ENCODE results near the gene CAB39.

The CAB39 gene

DNA sequence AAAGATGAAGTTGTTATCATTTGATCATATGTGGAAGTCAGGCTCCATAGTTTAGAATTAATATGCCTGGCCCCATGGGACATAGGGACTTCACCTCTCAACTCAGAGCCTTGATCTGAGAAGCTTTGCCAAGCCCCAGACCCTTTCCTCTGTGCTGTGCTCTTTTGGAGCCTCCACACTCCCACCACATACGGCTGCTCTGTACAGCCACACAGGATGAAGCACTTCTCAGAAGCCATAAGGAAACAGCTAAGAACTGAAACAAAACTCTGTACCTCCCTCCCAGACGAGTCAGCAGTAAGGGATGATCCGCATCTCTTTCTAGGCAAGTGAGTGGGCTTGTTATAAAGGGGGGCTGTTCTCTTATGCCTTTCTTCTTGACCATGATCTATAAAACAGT lies 66.5 kb downstream of the CAB39 start:
- in situ Hi-C loops (cut with HindIII; ENCODE audit: low sequenced_read_pairs) = no loop called here

DNA sequence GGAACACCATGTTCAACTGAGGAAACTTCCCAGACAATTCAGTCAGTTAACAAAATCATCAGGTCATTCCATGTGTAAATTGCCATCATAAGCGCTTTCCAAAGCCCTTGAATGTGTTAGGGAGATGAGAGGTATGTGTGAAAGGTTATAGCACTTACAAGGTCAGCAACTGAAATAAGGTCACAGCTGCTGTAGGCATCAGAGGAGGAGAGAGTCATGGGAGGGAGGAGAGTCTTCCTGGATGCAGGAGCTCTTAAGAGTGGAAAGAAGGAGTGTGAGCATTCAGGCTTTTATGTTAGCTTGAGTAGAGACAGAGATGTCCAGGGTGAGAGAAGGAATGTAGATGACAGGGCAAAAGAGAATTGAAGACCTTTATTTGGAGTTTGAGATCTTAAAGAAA lies 67.0 kb downstream of the CAB39 start:
- in situ Hi-C loops (cut with HindIII; ENCODE audit: low sequenced_read_pairs) = no loop called here

DNA sequence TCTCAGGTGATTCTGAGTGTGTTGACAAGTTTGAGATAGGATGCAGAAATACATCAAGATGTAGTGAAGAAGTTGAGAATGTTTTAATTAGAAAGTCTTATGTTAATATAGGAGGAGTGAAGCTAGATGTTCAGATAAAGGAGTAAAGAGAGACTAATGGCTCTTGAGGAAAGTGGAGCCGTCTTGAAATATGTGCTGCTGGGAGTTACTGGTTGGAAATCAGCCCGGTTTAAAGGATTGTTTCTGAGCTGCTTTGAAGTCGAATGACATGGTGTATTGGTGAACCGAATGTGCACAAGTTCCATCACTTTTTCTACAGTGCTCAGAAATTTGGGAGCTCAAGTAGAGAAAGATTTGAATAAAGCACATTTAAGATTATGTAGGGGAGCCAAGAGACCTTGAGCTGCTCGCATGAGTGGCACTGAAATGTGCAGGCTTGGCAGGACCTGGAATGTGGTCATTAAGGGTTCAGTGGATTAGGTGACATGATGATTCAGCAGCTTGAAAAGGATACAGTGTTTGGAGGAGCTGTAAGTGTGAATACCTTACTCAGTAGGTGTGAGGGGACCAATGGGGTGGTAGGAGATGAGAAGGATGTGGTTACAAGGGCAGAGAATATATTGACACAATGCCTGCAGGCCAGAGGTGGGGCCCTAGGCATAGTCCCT lies 68.6 kb downstream of the CAB39 start:
- in situ Hi-C loops (cut with HindIII; ENCODE audit: low sequenced_read_pairs) = no loop called here

DNA sequence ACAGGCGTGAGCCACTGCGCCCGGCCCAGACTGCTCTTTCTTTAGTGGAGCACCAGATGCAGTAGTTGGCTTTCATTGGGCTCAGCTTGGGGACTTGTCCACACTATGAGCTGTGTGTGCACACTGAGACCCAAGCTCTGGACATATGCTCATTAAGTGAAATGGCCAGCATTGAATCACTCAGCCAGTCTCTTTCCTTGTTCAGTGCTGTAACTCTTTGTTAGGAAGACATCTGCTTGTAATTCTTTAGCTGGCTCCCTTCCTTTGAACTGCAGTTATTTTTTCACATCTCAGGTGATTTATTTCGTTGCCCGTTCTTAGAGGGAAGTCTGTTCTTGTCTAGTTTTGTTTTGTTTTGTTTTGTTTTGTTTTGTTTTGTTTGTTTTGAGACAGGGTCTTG lies 70.5 kb downstream of the CAB39 start:
- in situ Hi-C loops (cut with HindIII; ENCODE audit: low sequenced_read_pairs) = no loop called here

- in situ Hi-C loops (cut with HindIII; ENCODE audit: low sequenced_read_pairs) = no loop called here
Measured at GRCh38 chr2:230784795-230785194, 72.2 kb downstream of the CAB39 start.

DNA sequence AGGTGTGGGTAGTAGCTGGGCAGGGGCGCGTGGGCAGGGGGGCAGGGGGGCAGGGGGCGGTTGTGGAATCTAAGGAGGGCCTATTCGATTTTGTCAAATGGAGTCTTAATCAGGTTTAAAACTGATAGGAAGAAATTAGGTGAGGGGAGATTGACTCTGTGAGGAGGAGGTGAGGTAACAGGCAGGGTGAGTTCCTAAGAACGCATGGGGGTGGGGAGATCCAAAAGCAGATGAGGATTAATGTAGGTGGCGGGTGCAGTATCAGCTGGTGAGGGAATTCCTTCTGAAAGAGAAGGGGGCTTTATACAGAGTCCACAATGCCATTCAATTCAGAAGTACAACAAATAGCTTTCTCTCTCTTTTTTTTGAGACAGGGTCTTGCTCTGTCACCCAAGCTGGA lies 72.7 kb downstream of the CAB39 start:
- in situ Hi-C loops (cut with HindIII; ENCODE audit: low sequenced_read_pairs) = no loop called here

GRCh38 chr2:230787101-230787500 lies 74.5 kb downstream of the CAB39 start:
- in situ Hi-C loops (cut with HindIII; ENCODE audit: low sequenced_read_pairs) = no loop called here

GRCh38 chr2:230788554-230789175 lies 76.0 kb downstream of the CAB39 start:
- in situ Hi-C loops (cut with HindIII; ENCODE audit: low sequenced_read_pairs) = no loop called here

- in situ Hi-C loops (cut with HindIII; ENCODE audit: low sequenced_read_pairs) = no loop called here
Measured at GRCh38 chr2:230790981-230791380, 78.3 kb downstream of the CAB39 start.

DNA sequence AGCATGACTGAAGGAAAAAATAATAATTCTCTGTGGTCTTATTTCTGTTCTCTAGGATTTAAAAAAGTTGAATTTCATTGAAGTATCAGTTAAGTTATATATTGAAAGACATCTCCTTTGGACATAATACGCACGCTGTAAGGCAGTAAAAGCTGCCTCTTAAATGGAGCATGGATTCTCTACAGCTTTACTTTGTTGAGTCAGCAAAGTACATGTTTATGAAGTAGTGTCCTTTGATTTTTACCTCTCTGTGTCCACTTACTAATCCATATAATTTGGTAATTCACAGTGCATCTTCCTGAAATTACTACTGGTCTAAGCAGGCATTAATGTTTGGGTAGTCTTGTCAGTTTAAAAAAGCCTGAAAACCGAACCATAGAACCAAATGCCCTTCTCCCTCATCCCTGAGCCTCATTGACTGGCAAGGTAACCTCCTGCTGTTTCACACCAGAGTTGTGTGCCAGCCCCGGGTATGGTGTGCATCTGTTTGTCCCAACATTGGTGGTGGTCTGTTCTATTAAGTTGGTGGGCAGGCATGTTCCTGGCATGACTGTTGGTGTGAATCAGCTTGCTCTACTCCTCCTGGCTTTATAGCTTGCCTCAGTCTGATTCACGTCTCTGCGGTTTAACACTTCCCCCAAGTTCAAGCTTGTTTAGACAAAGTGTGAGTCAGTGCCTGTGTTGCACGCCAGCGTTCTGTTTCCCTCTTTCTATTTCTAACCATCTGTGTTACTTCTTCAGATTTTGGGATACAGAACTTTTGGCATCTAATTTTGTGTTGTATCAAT lies 81.1 kb downstream of the CAB39 start:
- in situ Hi-C loops (cut with HindIII; ENCODE audit: low sequenced_read_pairs) = no loop called here

GRCh38 chr2:230794497-230794896 lies 81.9 kb downstream of the CAB39 start:
- in situ Hi-C loops (cut with HindIII; ENCODE audit: low sequenced_read_pairs) = no loop called here

- in situ Hi-C loops (cut with HindIII; ENCODE audit: low sequenced_read_pairs) = no loop called here
Measured at GRCh38 chr2:230795856-230796255, 83.2 kb downstream of the CAB39 start.

DNA sequence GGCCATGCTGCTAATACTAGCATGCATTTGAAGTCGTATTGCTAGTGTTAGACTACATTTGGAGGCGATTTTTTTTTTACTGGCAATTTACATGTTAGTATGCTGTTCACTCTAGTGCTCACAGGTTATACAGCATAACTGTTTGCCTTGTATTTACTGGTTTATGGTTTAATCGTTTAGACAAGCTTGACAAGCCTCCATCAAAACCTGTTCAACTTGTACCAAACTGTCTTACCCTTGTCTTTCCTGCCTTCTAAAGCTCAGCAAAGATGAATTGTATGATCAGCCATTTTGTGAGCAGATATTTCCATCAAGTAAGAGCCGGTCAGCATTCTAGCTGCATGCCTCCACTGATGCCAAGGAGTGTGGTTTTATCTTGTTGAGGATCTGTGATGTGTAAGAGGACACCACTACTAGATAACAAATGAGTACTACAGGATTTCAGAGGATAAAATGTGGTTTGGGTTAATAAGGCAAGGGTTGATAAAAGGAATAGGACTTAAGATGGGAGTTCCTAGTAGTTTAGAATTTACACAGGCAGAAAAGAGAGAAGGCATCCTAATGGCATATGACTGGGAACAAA lies 83.7 kb downstream of the CAB39 start:
- in situ Hi-C loops (cut with HindIII; ENCODE audit: low sequenced_read_pairs) = no loop called here

DNA sequence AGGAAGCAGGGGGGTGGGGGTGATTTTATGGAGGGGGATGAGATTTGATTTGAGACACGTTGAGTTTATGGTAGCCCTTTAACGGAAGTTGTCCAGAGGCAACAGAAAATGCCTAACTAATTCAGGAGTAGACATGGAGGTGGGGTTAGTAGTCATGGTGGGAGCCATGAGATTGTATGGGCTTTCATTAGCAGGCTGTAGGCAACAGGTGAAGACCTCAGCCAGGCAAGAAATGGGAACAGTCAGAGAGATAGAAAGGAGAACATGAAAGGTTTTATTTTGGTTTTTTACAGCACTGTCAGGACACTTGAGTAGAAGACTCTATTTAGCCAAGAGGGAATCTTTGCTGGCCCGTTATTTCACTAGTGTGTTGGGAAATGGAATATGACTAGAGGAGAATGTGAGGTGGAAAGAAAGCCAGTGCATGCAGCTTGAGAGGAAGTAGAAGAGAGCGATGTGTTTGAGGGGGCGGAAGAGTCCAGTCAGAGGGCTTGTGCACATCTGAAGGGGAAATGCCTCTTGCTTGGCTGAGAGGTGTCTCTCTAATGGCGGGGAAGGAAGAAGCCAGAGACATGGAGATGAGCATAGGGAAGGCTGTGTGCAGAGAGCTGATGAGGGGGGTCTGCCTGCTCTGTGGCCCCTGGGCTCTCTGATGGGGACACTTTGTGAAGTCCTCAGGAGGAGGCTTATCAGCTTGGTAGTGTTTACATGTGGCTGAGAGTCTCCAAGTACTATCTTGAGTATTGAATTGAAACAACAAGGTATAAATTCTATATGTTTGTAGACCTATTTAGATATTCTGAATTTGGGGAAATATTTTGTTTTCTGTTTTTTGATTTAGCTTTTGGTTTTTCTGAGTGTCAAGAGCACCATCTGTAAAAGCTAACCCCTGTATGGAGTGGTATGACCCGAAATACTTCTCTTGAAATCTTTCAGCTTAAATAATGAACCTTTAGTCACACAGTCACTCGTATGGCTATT lies 85.2 kb downstream of the CAB39 start:
- in situ Hi-C loops (cut with HindIII; ENCODE audit: low sequenced_read_pairs) = no loop called here

GRCh38 chr2:230798769-230799399 lies 86.2 kb downstream of the CAB39 start:
- in situ Hi-C loops (cut with HindIII; ENCODE audit: low sequenced_read_pairs) = no loop called here

- in situ Hi-C loops (cut with HindIII; ENCODE audit: low sequenced_read_pairs) = loop anchor here (5.0 kb wide), 1 partner anchor 93 kb away; the partner anchor contains the start of gene CAB39
Measured at GRCh38 chr2:230805353-230806017, 92.8 kb downstream of the CAB39 start.

DNA sequence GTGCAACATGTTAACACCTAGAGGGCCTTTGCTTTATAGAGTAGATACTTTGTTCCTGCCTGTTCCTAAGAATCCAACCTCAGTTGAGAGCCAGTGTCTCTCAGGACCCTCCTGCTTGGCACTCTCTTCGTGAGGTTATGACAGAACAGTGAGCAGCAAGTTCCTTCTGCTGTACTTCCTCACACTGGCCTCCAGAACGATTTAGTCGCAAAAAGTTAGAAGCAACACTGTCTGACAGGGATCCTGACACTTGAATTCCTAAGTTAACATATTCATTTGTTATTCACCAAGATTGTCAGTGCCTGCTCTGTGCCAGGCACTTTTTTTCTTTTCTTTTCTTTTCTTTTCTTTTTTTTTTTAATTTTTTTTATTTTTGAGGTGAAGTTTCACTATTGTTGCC lies 95.1 kb downstream of the CAB39 start:
- in situ Hi-C loops (cut with HindIII; ENCODE audit: low sequenced_read_pairs) = loop anchor here (5.0 kb wide), 1 partner anchor 95 kb away; the partner anchor contains the start of gene CAB39

GRCh38 chr2:230809015-230809414 lies 96.4 kb downstream of the CAB39 start:
- in situ Hi-C loops (cut with HindIII; ENCODE audit: low sequenced_read_pairs) = loop anchor here (5.0 kb wide), 1 partner anchor 97 kb away; the partner anchor contains the start of gene CAB39

- in situ Hi-C loops (cut with HindIII; ENCODE audit: low sequenced_read_pairs) = loop anchor here (5.0 kb wide), 1 partner anchor 97 kb away; the partner anchor contains the start of gene CAB39
Measured at GRCh38 chr2:230809677-230810251, 97.1 kb downstream of the CAB39 start.
